OCI-M2 (cell line): ENCODE data around the gene BNIPL.

Experiments used
- DNase-seq: peaks from one replicate; lab custom pipeline; 2025; ENCODE audit not compliant: unreplicated experiment; lab: John Stamatoyannopoulos, UW

BNIPL gene, protein sequence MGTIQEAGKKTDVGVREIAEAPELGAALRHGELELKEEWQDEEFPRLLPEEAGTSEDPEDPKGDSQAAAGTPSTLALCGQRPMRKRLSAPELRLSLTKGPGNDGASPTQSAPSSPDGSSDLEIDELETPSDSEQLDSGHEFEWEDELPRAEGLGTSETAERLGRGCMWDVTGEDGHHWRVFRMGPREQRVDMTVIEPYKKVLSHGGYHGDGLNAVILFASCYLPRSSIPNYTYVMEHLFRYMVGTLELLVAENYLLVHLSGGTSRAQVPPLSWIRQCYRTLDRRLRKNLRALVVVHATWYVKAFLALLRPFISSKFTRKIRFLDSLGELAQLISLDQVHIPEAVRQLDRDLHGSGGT

DNA sequence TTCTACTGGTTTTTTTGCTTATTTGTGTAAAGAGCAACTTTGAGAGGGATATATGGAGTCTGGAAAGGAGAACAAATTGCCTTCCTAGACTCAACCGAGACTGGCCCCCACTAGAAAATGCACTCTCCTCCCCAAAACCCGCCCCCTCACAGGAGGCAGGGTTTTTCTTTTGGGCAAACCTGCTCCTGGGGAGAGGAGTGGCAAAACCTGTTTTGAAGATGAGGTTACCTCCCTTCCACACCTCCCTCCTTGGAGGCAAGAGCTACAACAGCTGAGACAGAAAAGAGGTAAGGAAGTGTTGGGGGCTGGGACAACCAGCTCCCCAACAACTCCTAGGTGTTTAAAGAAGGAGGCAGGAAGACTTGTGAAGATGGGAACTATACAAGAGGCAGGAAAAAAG is at the start of gene BNIPL:
BNIPL (plus strand) TSS at position 231 of the 400 bp plus-strand sequence; CDS start at position 371, 140 bp downstream.
- DNase-seq, result no peak

DNA sequence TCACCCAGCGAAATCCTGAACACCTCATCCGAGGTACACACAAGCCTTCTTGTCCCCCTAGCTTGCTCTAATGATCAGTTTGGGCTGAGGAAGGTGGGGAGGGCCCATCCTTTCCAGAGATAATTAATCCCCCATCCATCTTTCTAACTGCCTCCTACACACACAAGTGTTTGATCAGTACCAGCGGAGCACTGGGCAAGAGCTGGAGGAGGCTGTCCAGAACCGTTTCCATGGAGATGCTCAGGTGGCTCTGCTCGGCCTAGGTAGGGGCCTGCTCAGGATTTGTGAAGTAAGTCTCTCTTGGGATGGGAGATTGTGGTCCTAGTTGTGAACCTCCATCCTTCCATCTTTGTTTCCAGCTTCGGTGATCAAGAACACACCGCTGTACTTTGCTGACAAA is 48.5 kb upstream of the BNIPL start:
- no peak for DNase-seq

DNA sequence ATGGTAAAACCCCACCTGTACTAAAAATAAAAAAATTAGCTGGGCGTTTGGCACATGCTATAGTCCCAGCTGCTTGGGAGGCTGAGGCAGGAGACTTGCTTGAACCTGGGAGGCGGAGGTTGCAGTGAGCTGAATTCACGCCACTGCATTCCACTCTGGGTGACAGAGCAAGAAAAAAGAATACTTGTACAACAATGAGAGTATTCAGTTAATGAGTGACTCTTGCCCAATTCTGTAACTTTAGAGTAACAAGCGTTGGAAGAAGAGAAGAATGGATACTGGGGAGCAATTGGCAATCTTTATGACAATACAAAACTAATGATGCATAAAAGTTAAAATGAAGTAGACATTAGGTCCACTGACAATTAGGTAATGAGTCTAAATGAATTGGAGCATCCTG is 43.8 kb upstream of the BNIPL start:
- no peak for DNase-seq

DNA sequence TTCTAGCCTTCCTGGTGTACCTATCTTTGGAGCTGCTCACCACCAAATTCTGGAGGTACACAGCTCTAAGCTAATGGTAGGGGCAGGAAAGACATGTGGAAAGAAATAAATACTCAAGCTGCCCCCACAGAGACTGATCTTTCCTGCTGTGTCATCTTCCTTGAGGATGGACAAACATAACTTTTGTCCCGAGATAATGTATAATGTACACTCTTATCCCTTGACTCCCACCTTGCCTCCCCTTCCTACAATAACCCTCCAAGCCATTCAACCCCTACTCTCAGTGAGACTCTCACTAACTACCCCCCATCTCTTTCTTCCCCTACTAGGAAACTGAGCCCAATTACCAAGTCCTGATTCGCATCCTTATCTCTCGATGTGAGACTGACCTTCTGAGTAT is 42.1 kb upstream of the BNIPL start:
- DNase-seq, result no peak

DNA sequence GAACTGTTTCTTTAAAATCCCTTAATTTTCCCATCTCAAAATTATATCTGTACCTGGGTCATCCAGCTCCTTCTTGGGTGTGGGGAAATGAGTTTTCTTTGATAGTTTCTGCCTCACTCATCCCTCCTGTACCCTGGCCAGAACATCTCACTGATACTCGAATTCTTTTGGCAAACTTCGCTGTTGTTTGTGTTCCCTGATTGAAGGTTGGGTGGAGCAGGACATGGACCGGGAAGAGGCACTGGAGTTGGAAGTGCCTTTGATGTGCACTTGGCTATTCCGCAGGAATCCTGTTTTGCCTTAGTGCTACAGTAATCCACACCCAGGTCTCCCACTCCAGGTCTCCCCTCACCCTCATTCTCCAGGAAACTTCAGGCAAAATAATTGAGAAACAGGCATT is 40.9 kb upstream of the BNIPL start:
- DNase-seq, result no peak

DNA sequence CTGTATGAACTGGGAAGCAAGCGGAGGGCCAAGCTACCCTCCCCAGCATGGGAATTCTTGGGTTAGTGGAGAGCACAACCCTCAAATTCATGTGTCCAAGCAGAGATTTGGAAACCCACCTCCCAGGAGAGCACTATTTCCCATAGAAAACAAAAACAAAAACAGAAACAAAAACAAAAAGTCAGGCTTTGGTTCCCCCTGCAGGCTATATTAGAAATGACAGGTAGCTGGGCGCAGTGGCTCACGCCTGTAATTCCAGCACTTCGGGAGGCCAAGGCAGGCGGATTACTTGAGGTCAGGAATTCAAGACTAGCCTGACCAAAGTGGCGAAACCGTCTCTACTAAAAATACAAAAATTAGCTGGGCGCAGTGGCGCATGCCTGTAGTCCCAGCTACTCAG is 40.5 kb upstream of the BNIPL start:
- no peak for DNase-seq

DNA sequence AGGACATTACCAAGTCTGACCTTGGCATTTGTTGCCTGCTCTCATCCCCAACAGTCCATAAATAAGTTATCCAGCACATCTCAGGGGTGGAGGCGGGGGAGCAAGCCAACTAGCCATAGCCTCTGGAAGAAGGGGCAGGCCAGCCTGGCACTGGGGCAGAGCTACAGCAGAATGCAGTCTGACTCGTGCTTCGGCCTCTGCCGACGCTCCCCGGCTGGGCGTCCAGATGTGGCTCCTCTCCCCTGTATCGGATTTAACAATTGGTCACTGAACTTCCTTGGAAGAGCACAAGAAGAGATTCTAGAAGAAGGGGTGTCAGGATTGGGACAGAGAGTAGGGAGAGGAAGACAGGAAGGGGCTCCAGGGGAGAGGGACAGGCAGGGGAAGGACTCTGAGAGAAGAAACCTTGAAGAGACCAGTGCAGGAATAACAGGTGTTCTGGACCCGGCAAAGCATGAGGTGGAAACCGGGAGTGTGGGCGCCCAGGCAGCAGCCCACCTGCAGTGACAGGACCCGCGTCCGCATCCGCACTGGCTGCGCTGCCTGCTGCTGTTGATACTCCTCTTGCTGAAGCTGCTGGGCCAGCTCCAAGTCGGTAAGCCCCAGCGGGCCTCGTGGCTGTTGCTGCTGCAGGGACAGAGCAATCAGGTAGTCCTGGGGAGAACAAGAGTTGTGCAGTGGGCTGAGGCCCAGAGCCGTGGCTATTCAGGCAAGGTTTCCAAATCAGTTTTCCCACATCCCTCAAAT is 39.1 kb upstream of the BNIPL start:
- no peak for DNase-seq

DNA sequence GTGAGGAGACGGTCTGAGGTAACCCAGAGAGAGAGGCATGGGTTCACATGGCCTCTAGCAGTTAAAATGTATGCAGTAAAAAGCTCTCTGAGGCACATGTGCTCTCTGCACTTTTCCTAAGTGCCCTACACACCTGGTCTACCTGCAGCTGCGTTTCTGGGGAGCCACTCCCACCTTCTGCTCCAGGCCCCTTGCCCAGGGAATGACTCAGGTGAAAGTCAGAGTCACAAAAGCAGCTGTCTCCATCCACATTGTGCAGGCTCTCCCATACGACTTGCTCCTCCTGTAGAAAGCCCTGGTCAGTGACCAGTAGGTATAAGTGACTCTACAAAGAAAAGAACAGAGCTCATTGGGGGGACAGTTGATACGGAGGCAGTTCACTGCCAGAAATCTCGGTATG is 38.4 kb upstream of the BNIPL start:
- DNase-seq, result no peak

DNA sequence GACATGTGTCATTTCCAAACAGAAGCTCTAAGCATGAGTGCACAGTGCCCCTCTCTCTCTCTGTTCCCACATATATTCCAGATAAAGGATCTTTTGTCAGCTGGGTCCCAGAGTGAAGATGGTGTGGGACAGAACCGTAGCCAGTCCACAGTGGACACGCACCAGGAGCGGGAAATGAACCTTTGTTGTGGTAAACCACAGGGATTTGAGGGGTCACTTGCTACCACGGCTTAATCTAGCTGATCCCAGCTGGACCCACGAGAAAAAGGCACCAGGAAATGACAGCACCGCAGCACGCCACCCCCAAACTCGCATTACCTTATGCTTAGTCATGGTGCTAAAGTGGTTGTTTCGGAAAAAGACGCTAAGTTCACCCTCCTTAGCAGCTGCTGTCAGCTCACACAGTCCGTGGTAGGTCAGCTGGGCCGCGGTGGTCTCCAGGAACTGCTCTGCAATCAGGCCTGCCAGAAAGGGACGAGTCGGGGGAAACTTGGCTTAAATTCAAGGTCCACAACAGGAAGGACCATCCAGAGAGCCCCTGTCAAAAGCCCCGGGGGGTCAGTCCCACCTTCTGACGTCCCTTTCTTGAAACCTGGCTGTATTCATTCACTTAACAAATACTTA is 37.2 kb upstream of the BNIPL start:
- no peak for DNase-seq

DNA sequence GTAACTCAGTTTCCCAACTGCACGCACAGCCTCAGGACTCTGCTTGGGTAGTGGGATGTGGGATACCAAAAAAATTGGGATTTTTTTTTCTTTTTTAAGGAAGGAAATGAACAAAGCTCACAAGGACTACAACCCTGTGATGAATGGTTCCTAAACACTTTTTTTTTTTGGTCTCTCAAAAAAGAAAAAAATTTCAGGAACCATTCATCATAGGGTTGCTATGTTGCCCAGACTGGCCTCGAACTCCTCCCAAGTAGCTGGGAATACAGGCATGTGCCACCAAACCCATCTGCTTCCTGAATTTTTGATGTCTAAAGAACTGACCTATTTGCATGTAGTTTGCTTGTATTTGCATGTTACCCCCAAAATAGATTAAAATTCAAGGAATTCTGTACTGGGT is 36.5 kb upstream of the BNIPL start:
- no peak for DNase-seq

DNA sequence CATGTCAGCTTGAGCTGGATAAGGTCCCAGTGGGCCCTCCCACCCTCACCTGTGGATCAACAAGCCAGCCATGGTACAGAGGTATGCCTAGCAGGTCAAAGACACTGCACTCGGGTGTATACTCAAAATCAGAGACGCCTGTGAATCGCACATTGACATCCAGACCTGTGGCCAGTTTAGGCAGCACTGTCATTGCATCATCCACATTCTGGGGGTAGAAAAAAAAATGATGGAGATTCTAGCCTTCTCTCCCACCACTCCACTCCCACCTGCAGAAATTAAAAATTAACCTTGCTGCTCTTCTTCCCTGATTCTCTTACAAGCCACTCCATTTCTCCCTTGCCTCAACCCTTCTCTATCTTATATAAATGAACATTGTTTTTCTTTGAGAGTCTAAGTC is 36.0 kb upstream of the BNIPL start:
- DNase-seq, result no peak

DNA sequence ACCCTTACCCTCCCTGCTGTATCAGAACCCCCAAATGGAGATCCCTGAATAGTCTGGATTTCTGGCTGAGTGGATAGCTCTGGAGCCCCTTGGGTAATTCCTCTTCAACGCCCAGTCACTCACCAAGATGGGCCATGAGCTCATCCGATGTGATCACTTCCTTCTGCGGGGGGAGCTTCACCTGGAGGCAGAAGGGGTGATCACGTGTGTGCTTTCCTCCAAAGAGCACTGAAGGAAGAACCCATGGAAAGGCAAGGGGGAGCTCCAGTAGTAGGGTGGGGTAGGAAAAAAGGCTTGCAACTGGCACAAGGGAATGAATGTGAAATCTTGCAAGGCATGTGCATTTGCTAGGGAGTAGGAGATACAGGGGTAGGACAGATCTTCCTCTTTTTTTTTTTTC is 34.8 kb upstream of the BNIPL start:
- no peak for DNase-seq

DNA sequence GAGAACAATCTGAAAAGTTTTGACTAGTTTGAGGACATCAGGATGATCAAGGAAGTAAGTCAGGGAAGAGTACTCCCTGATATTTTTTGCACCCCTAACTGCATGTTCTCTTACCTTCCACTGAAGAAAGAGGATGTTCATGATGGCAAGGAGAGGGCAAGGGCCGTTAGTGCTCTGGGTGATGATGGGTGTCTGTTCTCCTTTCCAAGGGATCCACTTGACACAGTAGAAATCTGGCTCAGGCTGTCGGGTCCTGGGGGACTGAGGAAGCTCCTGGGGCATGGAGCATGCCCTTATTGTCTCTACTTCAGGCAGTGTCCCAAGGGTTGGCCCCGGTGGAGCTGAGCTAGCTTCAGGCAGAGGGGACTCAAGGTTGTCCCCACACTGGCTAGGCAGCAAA is 34.3 kb upstream of the BNIPL start:
- no peak for DNase-seq

DNA sequence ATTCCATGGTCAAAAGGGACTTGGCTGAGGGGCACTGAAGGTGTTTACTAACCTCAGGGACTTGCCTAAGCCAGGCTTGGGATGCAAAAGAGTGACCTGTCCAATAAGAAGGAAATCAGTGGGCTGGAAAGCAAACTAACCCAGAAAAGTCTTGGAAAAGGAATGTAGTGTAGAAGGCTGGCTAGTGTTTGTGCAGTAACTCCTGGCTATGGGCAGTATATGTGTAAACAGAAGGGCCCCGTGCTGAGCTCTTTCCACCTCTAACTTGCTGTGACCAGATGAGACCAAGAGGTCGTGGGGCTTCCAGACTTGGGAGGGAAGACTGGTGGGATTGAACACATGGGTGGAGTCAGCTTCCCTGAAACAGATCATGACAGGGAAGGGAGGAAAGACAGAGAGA is 33.8 kb upstream of the BNIPL start:
- no peak for DNase-seq

DNA sequence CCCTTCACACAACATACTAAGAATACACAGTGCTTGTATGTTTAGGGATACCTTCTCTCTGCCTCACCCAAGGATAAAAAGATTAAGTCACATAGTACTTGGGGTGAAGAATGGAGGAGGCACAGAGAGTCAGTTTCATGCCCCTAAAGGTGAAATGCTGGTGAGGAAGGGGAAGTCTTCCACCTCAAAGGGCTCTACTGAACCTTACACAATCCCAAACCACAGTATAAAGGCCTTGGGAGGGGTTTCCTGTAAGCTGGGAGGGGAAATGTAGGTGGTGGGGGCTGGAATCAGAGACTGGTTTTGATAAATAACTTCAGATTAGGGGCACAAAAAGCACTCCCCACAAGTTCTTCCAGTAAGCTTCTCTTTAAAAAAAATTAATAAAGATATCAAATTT is 33.2 kb upstream of the BNIPL start:
- no peak for DNase-seq

DNA sequence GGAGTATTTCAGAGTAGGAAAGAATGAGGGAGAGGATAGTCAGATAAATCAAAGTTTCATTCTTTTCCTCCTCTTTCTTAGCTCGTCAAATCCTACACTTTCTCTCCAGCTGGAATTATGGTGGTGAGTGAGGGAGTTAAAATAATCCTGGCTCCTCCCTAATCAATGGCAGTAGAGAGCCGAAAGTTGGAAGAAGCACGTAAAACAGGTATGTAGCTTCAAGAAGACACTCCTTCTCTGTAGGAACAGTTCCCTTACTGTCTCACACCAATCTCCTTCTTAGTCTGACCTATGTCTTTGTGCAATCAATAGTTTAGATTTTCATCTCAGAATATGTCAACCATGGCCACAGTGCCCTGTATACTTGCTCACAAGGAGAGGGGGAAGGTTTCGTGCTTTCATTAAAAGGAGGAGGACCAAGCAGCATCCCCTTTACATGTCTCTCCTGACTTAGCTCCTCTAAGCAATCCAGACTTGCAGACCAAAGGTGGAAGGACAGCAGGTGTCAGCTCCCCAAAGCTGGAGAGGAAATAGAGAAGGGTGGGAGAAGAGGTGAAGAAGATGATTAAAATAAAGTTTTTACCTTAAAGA is 30.6 kb upstream of the BNIPL start:
- DNase-seq, result no peak

DNA sequence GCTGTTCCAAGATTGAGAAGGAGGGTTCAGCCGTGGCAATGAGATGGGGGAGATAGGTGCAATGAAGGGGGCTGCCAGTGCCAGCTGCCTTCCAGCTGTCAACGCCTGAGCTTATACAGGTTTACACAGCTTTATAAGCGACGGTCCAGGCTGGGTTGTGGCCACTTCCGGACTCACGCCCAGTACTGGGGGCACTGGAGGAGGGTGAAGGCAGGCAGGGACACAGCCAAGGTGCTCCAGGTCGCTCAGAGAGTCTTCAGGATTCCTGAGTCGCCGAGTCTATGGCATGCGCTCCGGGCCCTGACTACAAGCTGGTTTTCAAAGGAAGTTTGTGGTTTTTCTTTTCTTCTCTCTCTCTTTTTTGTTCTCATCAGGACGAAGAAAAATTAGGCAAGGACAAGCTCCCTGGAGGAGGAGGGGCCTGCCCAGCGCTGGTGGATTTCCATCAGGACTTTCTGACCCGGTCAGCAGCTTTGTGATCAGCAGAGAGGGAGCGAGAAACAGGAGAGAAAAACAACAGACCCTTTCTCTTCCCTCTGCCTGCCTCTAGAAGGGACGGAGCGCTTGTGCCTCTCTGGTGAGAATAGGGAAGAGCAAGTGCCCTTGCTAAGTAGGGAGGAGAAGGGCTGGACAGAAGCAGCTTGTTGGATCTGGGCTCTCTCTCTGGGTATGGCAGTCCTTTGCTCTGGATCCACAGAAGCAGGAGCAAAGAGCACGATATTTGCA is 29.9 kb upstream of the BNIPL start, which contains the start of gene MINDY1:
MINDY1 (minus strand) TSS at position 576 of the 726 bp plus-strand sequence. CDS start 4,285 bp downstream, outside the sequence.
- DNase-seq, result no peak

DNA sequence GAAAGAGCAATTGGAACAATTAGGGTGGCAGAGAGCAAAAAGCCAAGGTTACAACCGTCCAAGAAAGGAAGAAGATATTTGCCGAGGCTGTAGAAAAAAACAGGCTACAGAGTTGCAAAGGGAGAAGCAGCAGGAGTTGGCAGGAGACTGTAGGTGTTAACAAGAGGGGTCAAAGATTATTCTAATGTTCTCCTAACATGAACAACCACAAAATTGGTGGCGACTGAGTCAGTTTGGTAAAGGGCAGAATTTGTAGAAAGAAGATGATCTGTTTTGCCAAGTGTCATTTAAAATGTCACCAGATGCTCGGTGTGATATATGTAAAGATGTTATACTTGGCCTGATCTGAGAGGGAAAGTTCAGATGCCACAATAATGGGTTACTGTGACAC is 28.5 kb upstream of the BNIPL start:
- no peak for DNase-seq

DNA sequence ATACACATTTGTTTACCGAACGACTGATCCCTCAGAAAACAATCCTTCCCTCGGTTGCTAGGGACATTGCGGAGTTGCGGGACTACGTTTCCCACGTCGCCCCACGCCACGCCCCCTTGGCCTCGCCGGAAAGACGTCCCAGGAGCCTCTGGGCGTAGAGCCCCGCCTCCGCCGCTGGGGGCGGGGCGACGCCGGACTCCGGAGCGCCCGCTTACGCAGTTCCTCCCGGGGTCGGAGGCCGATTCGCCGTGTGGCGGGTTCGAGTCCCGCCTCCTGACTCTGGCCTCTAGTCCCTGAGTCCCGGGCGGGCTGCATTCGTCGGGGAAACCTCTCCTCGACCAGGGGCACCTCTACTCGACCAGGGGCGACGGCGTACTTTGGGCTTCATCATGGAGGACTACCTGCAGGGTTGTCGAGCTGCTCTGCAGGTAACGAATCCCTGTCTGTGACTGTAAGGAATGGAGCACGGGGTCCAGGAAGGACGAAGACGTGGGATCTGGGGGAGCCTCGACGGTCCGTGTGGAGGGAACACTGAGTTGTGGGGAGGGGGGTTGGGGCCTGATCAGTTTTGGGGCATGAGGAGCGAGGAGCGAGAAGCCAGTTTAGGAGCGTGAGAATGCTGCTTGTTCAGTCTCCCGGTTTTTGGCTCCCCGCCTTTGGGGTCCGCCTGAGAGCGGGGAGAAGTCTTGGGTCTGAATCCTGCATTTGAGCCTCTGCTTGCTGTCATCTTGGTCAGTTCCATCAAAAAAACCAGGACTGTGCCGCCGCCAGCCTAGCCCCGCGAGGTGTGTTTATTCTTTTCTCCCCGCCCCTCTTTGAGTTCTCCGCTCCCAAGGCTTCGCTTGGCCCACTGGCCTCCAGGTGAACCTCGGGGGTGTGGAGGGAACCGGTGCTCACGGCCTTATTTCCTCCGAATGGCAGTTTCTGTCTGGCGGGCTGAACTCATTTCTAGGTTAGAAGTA is 27.9 kb upstream of the BNIPL start, which contains the start of gene PRUNE1:
PRUNE1 (plus strand) TSS at position 206 of the 962 bp plus-strand sequence; CDS start at position 390, 184 bp downstream.
- DNase-seq, result peak; percentile 65

DNA sequence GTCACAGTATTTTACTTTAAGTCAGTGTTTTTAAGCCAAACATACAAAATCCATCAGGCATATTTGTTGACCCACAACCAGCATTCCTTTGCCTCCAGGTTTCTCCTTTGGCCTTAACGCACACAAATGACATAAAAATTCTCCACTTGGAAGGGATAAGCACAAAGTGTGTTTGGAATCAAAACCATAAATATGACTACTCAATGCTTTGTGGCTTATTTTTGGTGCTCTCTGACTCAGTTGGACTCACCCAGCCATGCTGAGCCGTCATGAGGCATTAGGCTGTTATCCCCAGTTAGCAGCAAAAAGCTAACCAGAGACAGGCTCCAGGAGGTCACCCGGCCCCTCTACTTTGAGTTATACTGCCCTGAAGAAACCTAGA is 27.2 kb upstream of the BNIPL start:
- no peak for DNase-seq
